Measurements from ENCODE around the gene REPS1.

Gene REPS1

GRCh38 chr6:139019722-139020121 is 31.7 kb upstream of the REPS1 start:
- H3K36me3 ChIP-seq = no peaks in the 10 kb centered on the region
- H3K27me3 ChIP-seq = no peaks in the 10 kb centered on the region
- intact Hi-C loops (cut with DNase I; ENCODE audit: low total_unique reads) = loop anchor here (10.0 kb wide), 1 partner anchor 115 kb away; the partner anchor contains the start of gene HECA
- no peaks in the 10 kb centered on the region for H3K4me1 ChIP-seq
- no peak overlapping the region for H3K4me3 ChIP-seq
- no peaks in the 10 kb centered on the region for H3K9me3 ChIP-seq
- DNase-seq = no peak
- H3K27ac ChIP-seq = no peak overlapping the region
- TF ChIP-seq CTCF (IDR thresholded peaks at IDR 0.05) = no peak

GRCh38 chr6:139017227-139017626 is 29.2 kb upstream of the REPS1 start:
- Histone ChIP-seq H3K9me3 (no peaks in the 10 kb centered on the region), H3K27ac (no peak overlapping the region), H3K36me3 (no peaks in the 10 kb centered on the region), H3K4me1 (no peaks in the 10 kb centered on the region), H3K4me3 (no peak overlapping the region), H3K27me3 (no peaks in the 10 kb centered on the region)
- DNase-seq = no peak
- intact Hi-C loops (cut with DNase I; ENCODE audit: low total_unique reads) = no loop called here
- no peak for TF ChIP-seq CTCF (IDR thresholded peaks at IDR 0.05)

DNA sequence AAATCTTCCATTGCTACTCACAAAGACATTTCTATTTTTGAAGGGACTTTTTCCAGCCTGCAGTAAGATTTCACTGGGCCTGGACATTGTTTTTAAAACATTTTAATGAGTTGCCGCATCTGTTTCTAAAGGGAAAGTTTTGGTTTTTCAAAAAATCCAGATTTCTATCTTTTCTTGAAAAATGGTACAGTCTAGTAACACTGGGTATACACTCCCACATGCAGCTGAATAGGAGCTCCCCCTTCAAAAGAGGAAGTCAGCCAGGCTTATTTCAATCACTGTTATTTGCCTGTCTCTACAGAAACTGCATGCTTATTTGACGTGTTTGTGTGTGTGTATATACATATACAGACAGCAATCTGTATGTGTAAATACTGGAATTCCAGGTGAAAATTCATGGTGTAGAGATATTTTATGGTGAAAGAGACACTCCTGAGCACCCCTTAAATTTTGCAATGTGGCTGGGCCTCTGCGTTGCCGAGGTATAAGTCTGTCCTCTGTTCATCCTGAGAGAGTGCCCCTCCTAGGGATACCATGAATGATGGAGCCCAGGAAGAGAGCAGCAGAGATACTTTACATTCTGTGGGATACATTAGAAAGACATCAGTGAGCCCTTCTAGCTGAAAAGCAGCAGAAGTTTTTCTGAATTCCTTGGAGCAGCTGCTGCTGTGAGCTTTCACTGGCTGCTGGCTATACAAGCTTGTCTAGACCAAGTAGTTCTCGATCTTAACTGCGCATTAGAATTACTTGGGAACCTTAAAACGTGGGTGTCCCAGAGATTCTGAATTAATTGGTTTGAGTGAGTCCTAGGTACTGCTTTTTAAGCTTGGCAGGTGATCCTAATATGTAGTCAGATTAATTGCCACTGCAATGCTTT is 28.5 kb upstream of the REPS1 start:
- Histone ChIP-seq H3K4me1 (no peaks in the 10 kb centered on the region), H3K9me3 (no peaks in the 10 kb centered on the region), H3K36me3 (no peaks in the 10 kb centered on the region), H3K27ac (no peak overlapping the region), H3K4me3 (no peak overlapping the region), H3K27me3 (no peaks in the 10 kb centered on the region)
- DNase-seq = no peak
- intact Hi-C loops (cut with DNase I; ENCODE audit: low total_unique reads) = no loop called here
- TF ChIP-seq CTCF (IDR thresholded peaks at IDR 0.05) = no peak

DNA sequence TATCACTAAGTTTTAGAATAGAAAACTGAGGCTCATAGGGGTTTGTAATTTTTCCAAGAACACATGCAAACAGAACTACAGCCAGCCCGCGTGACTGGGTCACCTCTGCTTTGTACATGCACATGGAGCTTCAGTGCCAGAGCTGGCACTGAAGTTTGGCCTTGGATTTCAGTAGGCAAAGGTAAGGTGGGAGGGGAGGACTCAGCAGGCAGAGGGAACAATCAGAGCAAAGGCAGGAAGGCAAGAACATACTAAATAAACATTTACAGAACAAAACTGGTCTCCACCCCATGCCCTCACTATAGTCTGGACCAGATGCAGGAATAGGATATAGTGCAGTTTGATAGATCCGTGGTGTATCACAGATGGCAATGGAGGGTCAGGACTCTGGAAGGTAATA is 26.9 kb upstream of the REPS1 start:
- Histone ChIP-seq H3K4me1 (no peaks in the 10 kb centered on the region), H3K36me3 (no peaks in the 10 kb centered on the region), H3K27ac (no peak overlapping the region), H3K9me3 (no peaks in the 10 kb centered on the region), H3K27me3 (no peaks in the 10 kb centered on the region), H3K4me3 (no peak overlapping the region)
- TF ChIP-seq CTCF (IDR thresholded peaks at IDR 0.05) = no peak
- intact Hi-C loops (cut with DNase I; ENCODE audit: low total_unique reads) = no loop called here
- no peak for DNase-seq

GRCh38 chr6:139013185-139013800 is 25.2 kb upstream of the REPS1 start:
- H3K36me3 ChIP-seq = no peaks in the 10 kb centered on the region
- no peaks in the 10 kb centered on the region for H3K9me3 ChIP-seq
- no peak for TF ChIP-seq CTCF (IDR thresholded peaks at IDR 0.05)
- no peak overlapping the region for H3K4me3 ChIP-seq
- H3K4me1 ChIP-seq = no peaks in the 10 kb centered on the region
- intact Hi-C loops (cut with DNase I; ENCODE audit: low total_unique reads) = no loop called here
- H3K27ac ChIP-seq = no peak overlapping the region
- H3K27me3 ChIP-seq = no peaks in the 10 kb centered on the region
- DNase-seq = no peak

Data from tibial artery (tissue), 4 donors.